ENCODE data around the gene RASSF5. TPM values are rescaled to one million over a fixed set of nuclear protein-coding genes. Genes with fewer than 3 reads are reported as not detected.

Gene RASSF5
- polyA plus RNA-seq, 1 of the 3 experiments (the other 2 are of a cell fraction): 2.2 TPM

DNA sequence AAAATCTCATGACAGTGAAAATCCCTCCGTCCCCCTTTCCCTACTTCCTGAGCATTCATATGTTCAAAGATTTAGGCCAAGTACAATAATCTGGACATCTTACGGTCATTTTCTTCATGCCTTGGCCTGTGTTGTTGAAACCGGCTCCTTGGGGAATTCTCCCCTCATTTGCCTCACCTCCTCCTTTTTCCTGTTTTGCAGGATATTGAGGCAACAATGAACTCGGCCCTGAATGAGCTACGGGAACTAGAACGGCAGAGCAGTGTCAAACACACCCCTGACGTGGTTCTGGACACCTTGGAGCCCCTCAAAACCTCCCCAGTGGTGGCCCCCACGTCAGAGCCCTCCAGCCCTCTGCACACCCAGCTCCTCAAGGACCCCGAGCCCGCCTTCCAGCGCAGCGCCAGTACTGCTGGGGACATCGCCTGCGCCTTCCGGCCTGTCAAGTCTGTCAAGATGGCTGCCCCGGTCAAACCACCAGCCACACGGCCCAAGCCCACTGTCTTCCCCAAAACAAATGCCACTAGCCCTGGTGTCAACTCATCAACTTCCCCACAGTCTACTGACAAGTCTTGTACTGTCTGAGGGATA lies 46.4 kb upstream of the RASSF5 start:
- no peaks in the 10 kb centered on the region for H3K9me2 ChIP-seq
- no peaks in the 10 kb centered on the region for H3K27me3 ChIP-seq (ENCODE audit: insufficient read depth)
- peaks cover 30 to 55% of the 10 kb centered on the region in 2 experiments for H3K36me3 ChIP-seq (replicated peaks in 1 of 2; ENCODE audit: control insufficient read depth in 1 of 2, insufficient read depth in 2 of 2, low read length in 1 of 2)
- peaks cover 22 to 28% of the 10 kb centered on the region in 2 experiments for H3K4me1 ChIP-seq (ENCODE audit: control insufficient read depth in 1 of 2, insufficient read depth in 2 of 2, low read depth in 1 of 2, low read length in 1 of 2)
- TF ChIP-seq, protein P1, sequence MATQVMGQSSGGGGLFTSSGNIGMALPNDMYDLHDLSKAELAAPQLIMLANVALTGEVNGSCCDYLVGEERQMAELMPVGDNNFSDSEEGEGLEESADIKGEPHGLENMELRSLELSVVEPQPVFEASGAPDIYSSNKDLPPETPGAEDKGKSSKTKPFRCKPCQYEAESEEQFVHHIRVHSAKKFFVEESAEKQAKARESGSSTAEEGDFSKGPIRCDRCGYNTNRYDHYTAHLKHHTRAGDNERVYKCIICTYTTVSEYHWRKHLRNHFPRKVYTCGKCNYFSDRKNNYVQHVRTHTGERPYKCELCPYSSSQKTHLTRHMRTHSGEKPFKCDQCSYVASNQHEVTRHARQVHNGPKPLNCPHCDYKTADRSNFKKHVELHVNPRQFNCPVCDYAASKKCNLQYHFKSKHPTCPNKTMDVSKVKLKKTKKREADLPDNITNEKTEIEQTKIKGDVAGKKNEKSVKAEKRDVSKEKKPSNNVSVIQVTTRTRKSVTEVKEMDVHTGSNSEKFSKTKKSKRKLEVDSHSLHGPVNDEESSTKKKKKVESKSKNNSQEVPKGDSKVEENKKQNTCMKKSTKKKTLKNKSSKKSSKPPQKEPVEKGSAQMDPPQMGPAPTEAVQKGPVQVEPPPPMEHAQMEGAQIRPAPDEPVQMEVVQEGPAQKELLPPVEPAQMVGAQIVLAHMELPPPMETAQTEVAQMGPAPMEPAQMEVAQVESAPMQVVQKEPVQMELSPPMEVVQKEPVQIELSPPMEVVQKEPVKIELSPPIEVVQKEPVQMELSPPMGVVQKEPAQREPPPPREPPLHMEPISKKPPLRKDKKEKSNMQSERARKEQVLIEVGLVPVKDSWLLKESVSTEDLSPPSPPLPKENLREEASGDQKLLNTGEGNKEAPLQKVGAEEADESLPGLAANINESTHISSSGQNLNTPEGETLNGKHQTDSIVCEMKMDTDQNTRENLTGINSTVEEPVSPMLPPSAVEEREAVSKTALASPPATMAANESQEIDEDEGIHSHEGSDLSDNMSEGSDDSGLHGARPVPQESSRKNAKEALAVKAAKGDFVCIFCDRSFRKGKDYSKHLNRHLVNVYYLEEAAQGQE (IDR thresholded peaks at IDR 0.05; ENCODE audit: low read depth, low read length): no peak
- TF ChIP-seq, protein P2, sequence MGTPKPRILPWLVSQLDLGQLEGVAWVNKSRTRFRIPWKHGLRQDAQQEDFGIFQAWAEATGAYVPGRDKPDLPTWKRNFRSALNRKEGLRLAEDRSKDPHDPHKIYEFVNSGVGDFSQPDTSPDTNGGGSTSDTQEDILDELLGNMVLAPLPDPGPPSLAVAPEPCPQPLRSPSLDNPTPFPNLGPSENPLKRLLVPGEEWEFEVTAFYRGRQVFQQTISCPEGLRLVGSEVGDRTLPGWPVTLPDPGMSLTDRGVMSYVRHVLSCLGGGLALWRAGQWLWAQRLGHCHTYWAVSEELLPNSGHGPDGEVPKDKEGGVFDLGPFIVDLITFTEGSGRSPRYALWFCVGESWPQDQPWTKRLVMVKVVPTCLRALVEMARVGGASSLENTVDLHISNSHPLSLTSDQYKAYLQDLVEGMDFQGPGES (IDR thresholded peaks at IDR 0.05; ENCODE audit: low read depth, low read length): no peak
- TF ChIP-seq RFX5 (IDR thresholded peaks at IDR 0.05; ENCODE audit: low read length) (no peak), RCOR1 (IDR thresholded peaks at IDR 0.05; ENCODE audit: low read length) (no peak), EP300 (IDR thresholded peaks at IDR 0.05; ENCODE audit: borderline replicate concordance in 1 of 2, low read depth in 1 of 2, low read length in 1 of 2) (no peak), RXRA (IDR thresholded peaks at IDR 0.05; ENCODE audit: borderline replicate concordance, low read depth) (no peak), CHD2 (IDR thresholded peaks at IDR 0.05; ENCODE audit: low read length, partially characterized antibody) (no peak), EZH2phosphoT487 (IDR thresholded peaks at IDR 0.05; ENCODE audit: borderline replicate concordance, low read depth) (no peak), YY1 (IDR thresholded peaks at IDR 0.05; ENCODE audit: low read depth) (no peak), TAF1 (IDR thresholded peaks at IDR 0.05; ENCODE audit: borderline replicate concordance, low read depth, low read length) (no peak), RAD21 (IDR thresholded peaks at IDR 0.05; ENCODE audit: low read length) (no peak), MXI1 (IDR thresholded peaks at IDR 0.05; ENCODE audit: low read depth, low read length) (no peak), FOSL2 (IDR thresholded peaks at IDR 0.05; ENCODE audit: borderline replicate concordance, low read depth) (no peak), FOXM1 (IDR thresholded peaks at IDR 0.05; ENCODE audit: low read depth) (no peak), TCF12 (IDR thresholded peaks at IDR 0.05) (no peak)
- TF ChIP-seq, protein P3, sequence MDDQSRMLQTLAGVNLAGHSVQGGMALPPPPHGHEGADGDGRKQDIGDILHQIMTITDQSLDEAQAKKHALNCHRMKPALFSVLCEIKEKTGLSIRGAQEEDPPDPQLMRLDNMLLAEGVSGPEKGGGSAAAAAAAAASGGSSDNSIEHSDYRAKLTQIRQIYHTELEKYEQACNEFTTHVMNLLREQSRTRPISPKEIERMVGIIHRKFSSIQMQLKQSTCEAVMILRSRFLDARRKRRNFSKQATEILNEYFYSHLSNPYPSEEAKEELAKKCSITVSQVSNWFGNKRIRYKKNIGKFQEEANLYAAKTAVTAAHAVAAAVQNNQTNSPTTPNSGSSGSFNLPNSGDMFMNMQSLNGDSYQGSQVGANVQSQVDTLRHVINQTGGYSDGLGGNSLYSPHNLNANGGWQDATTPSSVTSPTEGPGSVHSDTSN (IDR thresholded peaks at IDR 0.05): no peak
- TF ChIP-seq, protein P4, sequence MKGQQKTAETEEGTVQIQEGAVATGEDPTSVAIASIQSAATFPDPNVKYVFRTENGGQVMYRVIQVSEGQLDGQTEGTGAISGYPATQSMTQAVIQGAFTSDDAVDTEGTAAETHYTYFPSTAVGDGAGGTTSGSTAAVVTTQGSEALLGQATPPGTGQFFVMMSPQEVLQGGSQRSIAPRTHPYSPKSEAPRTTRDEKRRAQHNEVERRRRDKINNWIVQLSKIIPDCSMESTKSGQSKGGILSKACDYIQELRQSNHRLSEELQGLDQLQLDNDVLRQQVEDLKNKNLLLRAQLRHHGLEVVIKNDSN (IDR thresholded peaks at IDR 0.05; ENCODE audit: borderline replicate concordance, low read depth): no peak
- 91% methylated on average over 17 of the region's 17 CpGs for WGBS (ENCODE audit: low lambda C conversion rate)
- H3K9me3 ChIP-seq: no peaks in the 10 kb centered on the region
- H3K4me3 ChIP-seq (ENCODE audit: low read depth in 2 of 2, low read length in 1 of 2): no peak overlapping the region
- no peaks in the 10 kb centered on the region for H3K79me2 ChIP-seq (ENCODE audit: insufficient read depth)
- H4K20me1 ChIP-seq (ENCODE audit: insufficient read depth): no peaks in the 10 kb centered on the region
- no peak overlapping the region for H3K27ac ChIP-seq (ENCODE audit: low read depth in 2 of 2, low read length in 1 of 2)
- H2AFZ ChIP-seq (ENCODE audit: low read depth): no peak overlapping the region
- CTCF ChIA-PET: interaction anchor here (0.7 to 7.0 kb wide), 17 partner anchors 9 to 352 kb away, joined by 3 to 92 read pairs (median 5); partner anchors contain the start of gene IKBKE
- POLR2A ChIA-PET: no interaction called here
- no peak overlapping the region for H3K9ac ChIP-seq
- H3K4me2 ChIP-seq: no peak overlapping the region
- H3F3A ChIP-seq (replicated peaks; ENCODE audit: insufficient read depth): peaks cover 9% of the 10 kb centered on the region
- DNase-seq: no peak
